ENCODE measurements around the gene PRPF4.

PRPF4 gene

GRCh38 chr9:113290052-113290607 lies 14.7 kb downstream of the PRPF4 start:
- no peak for TF ChIP-seq ZBTB7A (IDR thresholded peaks at IDR 0.05; ENCODE audit: low read depth)
- TF ChIP-seq FOXM1 (IDR thresholded peaks at IDR 0.05; ENCODE audit: borderline replicate concordance, low read depth): no peak
- no peak for TF ChIP-seq TAF1 (IDR thresholded peaks at IDR 0.05; ENCODE audit: low read depth)
- no peak for TF ChIP-seq MAX (IDR thresholded peaks at IDR 0.05)
- TF ChIP-seq TCF12 (IDR thresholded peaks at IDR 0.05; ENCODE audit: low read depth): no peak
- no peak for TF ChIP-seq CREB1 (IDR thresholded peaks at IDR 0.05; ENCODE audit: low read depth)
- TF ChIP-seq CEBPB (IDR thresholded peaks at IDR 0.05): no peak
- TF ChIP-seq REST (IDR thresholded peaks at IDR 0.05; ENCODE audit: low read depth): no peak
- no peak for TF ChIP-seq YY1 (IDR thresholded peaks at IDR 0.05; ENCODE audit: low read depth)
- no peak for TF ChIP-seq NFIC (IDR thresholded peaks at IDR 0.05)
- no peak for TF ChIP-seq RAD21 (IDR thresholded peaks at IDR 0.05; ENCODE audit: low read depth)
- TF ChIP-seq TEAD4 (IDR thresholded peaks at IDR 0.05): no peak
- no peak for TF ChIP-seq EP300 (IDR thresholded peaks at IDR 0.05; ENCODE audit: borderline replicate concordance)
- no peak for TF ChIP-seq EGR1 (IDR thresholded peaks at IDR 0.05)
- TF ChIP-seq USF1 (IDR thresholded peaks at IDR 0.05): no peak

- TF ChIP-seq CEBPB (IDR thresholded peaks at IDR 0.05) (no peak), RAD21 (IDR thresholded peaks at IDR 0.05; ENCODE audit: low read depth) (no peak), NFIC (IDR thresholded peaks at IDR 0.05) (no peak), TEAD4 (IDR thresholded peaks at IDR 0.05) (no peak)
Observed at GRCh38 chr9:113293285-113293878, 17.9 kb downstream of the PRPF4 start.

GRCh38 chr9:113296796-113297558 lies 21.5 kb downstream of the PRPF4 start:
- no peak for TF ChIP-seq EGR1 (IDR thresholded peaks at IDR 0.05)
- no peak for TF ChIP-seq RAD21 (IDR thresholded peaks at IDR 0.05; ENCODE audit: low read depth)
- TF ChIP-seq TCF12 (IDR thresholded peaks at IDR 0.05; ENCODE audit: low read depth): no peak
- no peak for TF ChIP-seq REST (IDR thresholded peaks at IDR 0.05; ENCODE audit: low read depth)
- TF ChIP-seq ZBTB7A (IDR thresholded peaks at IDR 0.05; ENCODE audit: low read depth): no peak
- TF ChIP-seq MAX (IDR thresholded peaks at IDR 0.05): no peak
- no peak for TF ChIP-seq TAF1 (IDR thresholded peaks at IDR 0.05; ENCODE audit: low read depth)
- no peak for TF ChIP-seq FOXM1 (IDR thresholded peaks at IDR 0.05; ENCODE audit: borderline replicate concordance, low read depth)
- TF ChIP-seq CEBPB (IDR thresholded peaks at IDR 0.05): no peak
- TF ChIP-seq YY1 (IDR thresholded peaks at IDR 0.05; ENCODE audit: low read depth): no peak
- TF ChIP-seq CREB1 (IDR thresholded peaks at IDR 0.05; ENCODE audit: low read depth): no peak
- TF ChIP-seq TEAD4 (IDR thresholded peaks at IDR 0.05): no peak
- no peak for TF ChIP-seq EP300 (IDR thresholded peaks at IDR 0.05; ENCODE audit: borderline replicate concordance)
- no peak for TF ChIP-seq USF1 (IDR thresholded peaks at IDR 0.05)
- no peak for TF ChIP-seq NFIC (IDR thresholded peaks at IDR 0.05)

GRCh38 chr9:113298311-113298710 lies 22.9 kb downstream of the PRPF4 start:
- TF ChIP-seq EGR1 (IDR thresholded peaks at IDR 0.05) (no peak), REST (IDR thresholded peaks at IDR 0.05; ENCODE audit: low read depth) (no peak), TEAD4 (IDR thresholded peaks at IDR 0.05) (no peak), NFIC (IDR thresholded peaks at IDR 0.05) (no peak), TAF1 (IDR thresholded peaks at IDR 0.05; ENCODE audit: low read depth) (no peak)

Data from Ishikawa (cell line).